ENCODE data around the gene ZNF33A. TPM values are rescaled to one million over a fixed set of nuclear protein-coding genes. Genes with fewer than 3 reads are reported as not detected.
A peak's percentile ranks its signal among the peaks of the same experiment; 100 is the strongest.
"Not testable (repeated sequence)": the region's sequence is repeated elsewhere in the genome, so short reads cannot be mapped to it uniquely, and the experiment has no call there.

The ZNF33A gene
- total RNA-seq = 17.8 and 19.0 TPM in 2 replicates

DNA sequence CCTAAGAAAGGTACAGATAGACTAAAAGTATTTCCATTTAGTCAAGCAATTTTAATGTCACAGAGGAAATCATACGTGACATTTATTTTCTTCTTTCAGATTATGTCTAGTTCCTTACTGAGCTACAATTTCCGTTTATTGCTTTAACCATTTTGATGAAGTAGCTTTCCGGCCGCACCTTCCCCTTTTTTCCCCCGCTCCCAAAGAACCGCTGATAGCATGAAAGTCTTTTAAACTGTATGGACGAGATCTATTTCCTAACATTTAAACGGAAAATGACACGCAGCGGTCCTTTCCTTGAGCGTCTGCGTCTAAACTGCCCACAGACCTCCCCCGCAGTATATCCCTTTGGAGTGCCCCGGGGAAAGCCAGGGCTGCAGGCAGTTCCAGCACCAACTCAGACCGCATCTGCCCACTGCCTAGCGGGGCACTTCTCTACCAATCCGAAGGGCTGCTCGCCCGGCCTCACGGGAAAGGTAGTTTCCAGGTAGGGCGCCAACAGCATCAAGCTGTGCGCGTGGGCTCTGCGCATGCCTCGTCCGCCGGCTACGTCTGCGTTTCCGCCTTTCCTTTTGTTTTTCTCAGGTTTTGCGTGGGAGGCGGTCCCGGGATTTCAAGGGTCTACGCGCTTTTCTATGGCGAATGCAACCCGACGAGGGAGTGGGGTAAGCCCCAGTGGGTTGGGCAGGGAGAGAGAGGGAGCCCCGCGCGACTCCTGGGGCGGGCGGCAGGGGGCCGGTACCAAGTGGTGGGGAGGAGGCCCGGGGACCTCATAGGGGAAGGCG lies at the start of gene ZNF33A:
Gene ZNF33A, plus strand, starts transcription at position 557 of the 785 bp plus-strand sequence. CDS start 1,667 bp downstream, outside the sequence.
- peak within 1 kb of the TSS; percentile 99 for H3K27ac Mint-ChIP-seq
- H3K4me1 Mint-ChIP-seq = peaks cover 20% of the 10 kb centered on the region
- no peaks in the 10 kb centered on the region for H3K27me3 Mint-ChIP-seq
- H3K4me3 Mint-ChIP-seq = peak within 1 kb of the TSS; percentile 87
- intact Hi-C loops (cut with micrococcal nuclease) = loop anchor here (1.0 to 2.0 kb wide), 3 partner anchors 34 to 392 kb away; partner anchors contain the start of genes ZNF248 and ZNF25
- H3K36me3 Mint-ChIP-seq (ENCODE audit: low read depth) = peaks cover 23% of the 10 kb centered on the region
- H3K9me3 Mint-ChIP-seq = no peaks in the 10 kb centered on the region
- DNase-seq = peak; percentile 97

DNA sequence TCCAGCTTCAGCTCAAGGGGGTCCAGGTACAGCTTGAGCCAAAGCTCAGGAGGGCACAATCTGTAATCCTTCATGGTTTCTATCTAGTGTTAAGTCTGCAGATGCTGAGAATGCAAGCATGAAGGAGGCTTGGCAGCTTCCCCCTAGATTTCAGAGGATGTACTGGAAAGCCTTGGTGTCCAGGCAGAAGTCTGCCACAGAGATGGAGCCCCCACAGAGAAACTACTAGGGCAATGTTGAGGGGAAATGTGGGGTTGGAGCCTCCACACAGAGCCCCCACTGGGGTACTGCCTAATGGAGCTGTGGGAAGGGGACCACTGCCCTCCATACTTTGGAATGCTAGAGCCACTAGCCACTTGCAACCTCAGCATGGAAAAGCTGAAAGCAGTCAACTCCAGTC lies 45.5 kb upstream of the ZNF33A start:
- Mint-ChIP-seq H3K9me3 (peaks cover 14% of the 10 kb centered on the region), H3K36me3 (ENCODE audit: low read depth) (peaks cover 57% of the 10 kb centered on the region), H3K27ac (no peak overlapping the region), H3K4me1 (no peaks in the 10 kb centered on the region), H3K27me3 (no peaks in the 10 kb centered on the region), H3K4me3 (no peak overlapping the region)
- no peak for DNase-seq
- intact Hi-C loops (cut with micrococcal nuclease) = no loop called here

GRCh38 chr10:37972396-37972795 lies 38.1 kb upstream of the ZNF33A start:
- Mint-ChIP-seq H3K27me3 (no peaks in the 10 kb centered on the region), H3K4me3 (no peak overlapping the region)

DNA sequence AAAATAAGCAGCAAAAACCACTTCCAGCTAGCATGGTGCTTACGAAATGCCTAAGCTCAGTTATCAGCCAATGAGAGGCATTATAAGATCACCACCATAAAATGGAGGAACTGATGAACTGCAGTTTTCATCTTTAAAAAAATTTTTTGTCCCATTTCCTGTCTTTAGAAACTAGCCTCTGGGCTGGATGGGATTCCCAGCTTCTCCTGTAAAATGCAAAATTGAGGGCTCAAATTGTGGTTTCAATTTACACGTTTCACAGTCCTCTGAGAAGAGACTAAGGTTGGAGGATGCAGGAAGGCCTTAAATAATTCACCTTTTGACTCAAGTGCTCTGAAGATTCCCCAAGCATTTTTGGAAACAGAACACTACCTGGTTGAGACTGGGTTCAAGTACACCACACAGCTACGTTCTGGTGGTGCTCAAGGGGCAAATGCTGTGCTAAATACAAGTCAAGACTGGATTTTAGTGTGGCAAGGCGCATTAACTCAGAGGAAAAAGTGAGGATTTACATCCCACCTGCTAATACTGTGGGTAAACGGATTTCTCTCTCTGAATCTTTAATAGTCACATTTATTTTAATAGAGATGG lies 35.0 kb upstream of the ZNF33A start:
- H3K9me3 Mint-ChIP-seq = peaks cover 5% of the 10 kb centered on the region
- peaks cover 24% of the 10 kb centered on the region for H3K36me3 Mint-ChIP-seq (ENCODE audit: low read depth)
- peak; percentile 68 for DNase-seq
- peaks cover 23% of the 10 kb centered on the region for H3K4me1 Mint-ChIP-seq
- H3K4me3 Mint-ChIP-seq = peak overlapping the region; percentile 95
- intact Hi-C loops (cut with micrococcal nuclease) = loop anchor here (10.0 kb wide), 1 partner anchor 389 kb away; no protein-coding TSS in a partner anchor
- H3K27ac Mint-ChIP-seq = peak overlapping the region; percentile 98
- no peaks in the 10 kb centered on the region for H3K27me3 Mint-ChIP-seq

More at GRCh38 chr10:37972396-37972795, 38.1 kb upstream of the ZNF33A start:
- no peak overlapping the region for H3K27ac Mint-ChIP-seq
- intact Hi-C loops (cut with micrococcal nuclease) = loop anchor here (10.0 kb wide), 1 partner anchor 392 kb away; no protein-coding TSS in a partner anchor
- H3K9me3 Mint-ChIP-seq = peaks cover 13% of the 10 kb centered on the region
- H3K4me1 Mint-ChIP-seq = peaks cover 23% of the 10 kb centered on the region
- H3K36me3 Mint-ChIP-seq (ENCODE audit: low read depth) = peaks cover 48% of the 10 kb centered on the region
- no peak for DNase-seq

DNA sequence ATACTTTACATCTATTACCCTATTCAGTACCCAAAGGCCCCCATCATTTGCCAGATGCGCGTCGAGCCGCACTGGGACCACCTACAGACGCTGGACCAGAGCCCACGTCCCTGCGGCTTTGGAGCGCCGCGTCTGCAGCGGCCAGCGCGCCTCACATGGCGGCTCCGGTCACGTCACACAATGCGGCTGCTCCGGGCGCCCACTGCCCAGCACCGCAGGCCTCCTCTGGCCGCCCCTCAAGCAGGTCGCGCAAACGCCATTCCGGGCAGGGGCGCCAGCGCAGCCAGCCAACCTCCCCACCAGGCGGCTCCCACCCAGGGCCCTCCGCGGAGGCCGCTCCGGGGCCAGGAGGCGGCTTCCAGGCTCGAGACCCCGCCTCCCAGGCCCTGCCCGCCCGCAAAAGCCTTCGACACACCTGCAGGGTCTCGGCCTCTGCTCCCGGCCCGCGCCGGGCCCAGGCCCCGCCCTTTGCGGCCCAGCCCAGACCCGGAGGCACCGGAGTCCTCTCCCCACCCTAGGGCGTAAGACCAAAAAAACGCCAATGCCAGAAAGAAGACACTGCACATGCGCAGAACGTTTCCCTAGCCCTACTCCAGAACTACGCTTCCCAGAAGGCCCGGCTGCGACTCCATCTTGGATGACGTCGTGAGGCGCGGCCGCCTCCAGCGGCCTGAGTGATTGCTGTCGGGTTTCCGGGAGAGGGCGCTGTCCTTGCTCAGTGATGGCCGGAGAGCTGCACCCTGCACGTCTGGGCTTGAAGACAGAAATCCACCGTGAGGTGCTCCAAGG lies 34.2 kb upstream of the ZNF33A start, which contains the start of gene ZNF25:
Gene ZNF25, minus strand, starts transcription at position 557 of the 789 bp plus-strand sequence. CDS start 4,925 bp downstream, outside the sequence.
- peaks cover 5% of the 10 kb centered on the region for H3K9me3 Mint-ChIP-seq
- peak within 1 kb of the TSS; percentile 95 for H3K4me3 Mint-ChIP-seq

DNA sequence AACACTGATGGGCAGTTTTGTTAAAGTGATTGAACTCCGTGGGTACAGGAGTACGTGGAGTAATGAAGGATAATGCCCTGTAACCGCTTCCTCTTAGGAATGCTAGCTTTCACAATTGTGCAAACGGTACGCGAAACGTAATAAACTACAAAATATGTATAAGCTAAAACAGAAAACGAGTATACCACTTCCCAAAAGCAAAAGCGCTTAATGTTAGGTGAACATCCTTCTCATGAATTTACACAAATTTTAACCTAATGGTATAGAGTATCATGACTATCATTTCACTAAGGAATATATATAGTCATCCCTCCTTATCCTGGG lies 33.6 kb upstream of the ZNF33A start:
- Mint-ChIP-seq H3K27me3 (no peaks in the 10 kb centered on the region), H3K4me3 (peak overlapping the region; percentile 95), H3K36me3 (ENCODE audit: low read depth) (peaks cover 18% of the 10 kb centered on the region), H3K4me1 (peaks cover 23% of the 10 kb centered on the region), H3K9me3 (peaks cover 5% of the 10 kb centered on the region), H3K27ac (peak overlapping the region; percentile 98)
- DNase-seq = no peak
- intact Hi-C loops (cut with micrococcal nuclease) = loop anchor here (1.0 to 10.0 kb wide), 4 partner anchors 33 to 388 kb away; partner anchors contain the start of genes ZNF248, ZNF33A and ZNF37A

More for the DNA sequence above, 34.2 kb upstream of the ZNF33A start, which contains the start of gene ZNF25:
- H3K27ac Mint-ChIP-seq = peak within 1 kb of the TSS; percentile 98
- intact Hi-C loops (cut with micrococcal nuclease) = loop anchor here (1.0 to 10.0 kb wide), 4 partner anchors 34 to 389 kb away; partner anchors contain the start of genes ZNF248, ZNF33A and ZNF37A
- peaks cover 23% of the 10 kb centered on the region for H3K4me1 Mint-ChIP-seq
- peak; percentile 98 for DNase-seq
- peaks cover 21% of the 10 kb centered on the region for H3K36me3 Mint-ChIP-seq (ENCODE audit: low read depth)
- no peaks in the 10 kb centered on the region for H3K27me3 Mint-ChIP-seq

DNA sequence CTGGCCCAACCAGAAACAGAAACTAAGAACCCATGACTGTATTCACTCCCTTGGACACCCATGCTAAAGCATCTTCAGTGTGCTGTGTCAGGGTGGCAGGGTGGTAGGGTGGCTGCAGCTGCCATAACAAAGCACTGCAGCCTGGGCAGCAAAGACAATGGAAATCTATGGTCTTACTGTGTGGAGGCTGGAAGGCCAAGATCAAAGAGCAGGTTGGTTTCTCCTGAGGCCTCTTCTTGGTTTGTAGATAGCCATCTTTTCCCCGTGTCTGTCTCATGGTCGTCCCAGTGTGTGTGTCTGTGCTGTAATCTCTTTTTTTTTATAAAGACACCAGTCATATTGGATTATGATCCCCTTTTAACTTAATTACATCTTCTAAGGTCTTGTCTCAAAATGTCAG lies 18.8 kb upstream of the ZNF33A start:
- Mint-ChIP-seq H3K9me3 (no peaks in the 10 kb centered on the region), H3K4me3 (no peak overlapping the region), H3K27me3 (no peaks in the 10 kb centered on the region), H3K36me3 (ENCODE audit: low read depth) (no peaks in the 10 kb centered on the region), H3K4me1 (no peaks in the 10 kb centered on the region), H3K27ac (no peak overlapping the region)
- intact Hi-C loops (cut with micrococcal nuclease) = no loop called here
- no peak for DNase-seq

DNA sequence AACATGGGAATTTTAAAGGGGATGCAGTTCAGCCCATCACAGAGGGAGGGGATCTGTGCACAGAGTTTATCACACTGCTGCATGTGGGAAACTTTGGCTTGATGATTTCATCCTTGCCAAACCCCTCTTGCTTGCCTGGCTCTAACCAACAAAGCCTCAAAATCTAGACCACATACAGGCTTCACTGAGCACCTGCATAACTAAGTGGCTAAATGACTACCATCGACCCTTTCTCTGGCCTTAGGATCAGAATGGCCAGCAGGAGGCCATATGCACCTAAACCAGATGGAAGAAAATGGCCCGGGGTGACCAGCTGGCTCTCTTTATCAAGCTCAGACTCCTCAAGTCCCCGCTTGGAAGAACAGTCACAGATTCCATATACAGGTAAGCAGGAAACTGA lies 18.4 kb upstream of the ZNF33A start:
- no peaks in the 10 kb centered on the region for H3K27me3 Mint-ChIP-seq
- DNase-seq = no peak
- H3K9me3 Mint-ChIP-seq = no peaks in the 10 kb centered on the region
- intact Hi-C loops (cut with micrococcal nuclease) = no loop called here
- H3K4me1 Mint-ChIP-seq = no peaks in the 10 kb centered on the region
- no peak overlapping the region for H3K27ac Mint-ChIP-seq
- H3K36me3 Mint-ChIP-seq (ENCODE audit: low read depth) = no peaks in the 10 kb centered on the region
- no peak overlapping the region for H3K4me3 Mint-ChIP-seq

DNA sequence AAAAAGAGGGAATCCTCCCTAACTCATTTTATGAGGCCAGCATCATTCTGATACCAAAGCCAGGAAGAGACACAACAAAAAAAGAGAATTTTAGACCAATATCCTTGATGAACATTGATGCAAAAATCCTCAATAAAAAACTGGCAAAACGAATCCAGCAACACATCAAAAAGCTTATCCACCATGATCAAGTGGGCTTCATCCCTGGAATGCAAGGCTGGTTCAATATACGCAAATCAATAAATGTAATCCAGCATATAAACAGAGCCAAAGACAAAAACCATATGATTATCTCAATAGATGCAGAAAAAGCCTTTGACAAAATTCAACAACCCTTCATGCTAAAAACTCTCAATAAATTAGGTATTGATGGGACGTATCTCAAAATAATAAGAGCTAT lies 11.6 kb upstream of the ZNF33A start:
- H3K27ac Mint-ChIP-seq; H3K36me3 Mint-ChIP-seq (ENCODE audit: low read depth); H3K9me3 Mint-ChIP-seq; H3K4me3 Mint-ChIP-seq; H3K27me3 Mint-ChIP-seq; H3K4me1 Mint-ChIP-seq; intact Hi-C loops (cut with micrococcal nuclease); DNase-seq: not testable (repeated sequence)

DNA sequence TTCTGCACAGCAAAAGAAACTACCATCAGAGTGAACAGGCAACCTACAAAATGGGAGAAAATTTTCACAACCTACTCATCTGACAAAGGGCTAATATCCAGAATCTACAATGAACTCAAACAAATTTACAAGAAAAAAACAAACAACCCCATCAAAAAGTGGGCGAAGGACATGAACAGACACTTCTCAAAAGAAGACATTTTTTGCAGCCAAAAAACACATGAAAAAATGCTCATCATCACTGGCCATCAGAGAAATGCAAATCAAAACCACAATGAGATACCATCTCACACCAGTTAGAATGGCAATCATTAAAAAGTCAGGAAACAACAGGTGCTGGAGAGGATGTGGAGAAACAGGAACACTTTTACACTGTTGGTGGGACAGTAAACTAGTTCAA lies 10.0 kb upstream of the ZNF33A start:
- H3K4me1 Mint-ChIP-seq; intact Hi-C loops (cut with micrococcal nuclease); H3K9me3 Mint-ChIP-seq; H3K4me3 Mint-ChIP-seq; H3K36me3 Mint-ChIP-seq (ENCODE audit: low read depth); H3K27ac Mint-ChIP-seq; DNase-seq; H3K27me3 Mint-ChIP-seq: not testable (repeated sequence)

GRCh38 chr10:38003026-38003425 lies 7.4 kb upstream of the ZNF33A start:
- no peak for DNase-seq
- intact Hi-C loops (cut with micrococcal nuclease) = no loop called here
- H3K4me3 Mint-ChIP-seq = no peak overlapping the region
- H3K36me3 Mint-ChIP-seq (ENCODE audit: low read depth) = no peaks in the 10 kb centered on the region
- H3K27ac Mint-ChIP-seq = no peak overlapping the region
- no peaks in the 10 kb centered on the region for H3K4me1 Mint-ChIP-seq
- no peaks in the 10 kb centered on the region for H3K27me3 Mint-ChIP-seq
- no peaks in the 10 kb centered on the region for H3K9me3 Mint-ChIP-seq

GRCh38 chr10:38003588-38003987 lies 6.9 kb upstream of the ZNF33A start:
- Mint-ChIP-seq H3K36me3 (ENCODE audit: low read depth) (no peaks in the 10 kb centered on the region), H3K4me3 (no peak overlapping the region), H3K4me1 (no peaks in the 10 kb centered on the region), H3K27me3 (no peaks in the 10 kb centered on the region), H3K9me3 (no peaks in the 10 kb centered on the region), H3K27ac (no peak overlapping the region)
- no peak for DNase-seq
- intact Hi-C loops (cut with micrococcal nuclease) = no loop called here

GRCh38 chr10:38007551-38007950 lies 2.9 kb upstream of the ZNF33A start:
- H3K4me3 Mint-ChIP-seq = no peak overlapping the region
- peaks cover 15% of the 10 kb centered on the region for H3K4me1 Mint-ChIP-seq
- no peak overlapping the region for H3K27ac Mint-ChIP-seq
- intact Hi-C loops (cut with micrococcal nuclease) = no loop called here
- DNase-seq = no peak
- H3K36me3 Mint-ChIP-seq (ENCODE audit: low read depth) = peaks cover 7% of the 10 kb centered on the region
- no peaks in the 10 kb centered on the region for H3K27me3 Mint-ChIP-seq
- no peaks in the 10 kb centered on the region for H3K9me3 Mint-ChIP-seq
